ENCODE measurements around the gene XIRP1. TPM values are rescaled to one million over a fixed set of nuclear protein-coding genes. Genes with fewer than 3 reads are reported as not detected.

Gene XIRP1
- total RNA-seq, 2 donors from 2014 or later: not detected

DNA sequence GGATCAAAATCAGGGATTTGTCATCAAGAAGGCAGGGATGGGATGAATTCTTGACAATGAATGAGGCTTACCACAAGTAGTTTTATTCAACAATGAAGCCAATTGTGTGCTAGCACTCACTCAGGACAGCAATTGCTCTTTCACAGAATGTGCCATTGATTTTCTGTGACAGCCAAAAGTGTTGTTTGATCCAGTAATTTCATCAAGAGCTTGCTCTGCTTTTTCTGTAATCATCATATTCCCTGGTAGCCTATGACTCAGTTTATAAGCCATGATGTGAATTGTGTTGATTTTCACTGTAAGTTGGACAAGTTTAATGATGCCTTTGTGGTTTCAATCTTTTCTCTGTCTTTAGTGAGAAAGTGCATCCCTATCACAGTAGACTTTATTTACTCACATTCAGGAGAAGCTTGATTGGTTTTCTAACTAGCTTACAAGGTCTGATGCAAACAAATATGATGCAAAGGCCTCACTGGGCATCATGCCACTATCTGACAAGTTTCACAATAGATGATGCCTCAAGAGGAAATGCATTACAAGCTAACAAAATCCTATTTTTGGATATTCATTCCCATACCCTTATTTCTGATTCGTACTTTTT, 25.4 kb downstream of the XIRP1 start:
- H3K4me3 ChIP-seq: no peak overlapping the region
- peak in 2 of 4 donors; percentile 47 to 73 for DNase-seq
- H3K4me1 ChIP-seq: no peaks in the 10 kb centered on the region
- peak; percentile 53 for ATAC-seq
- no peak for TF ChIP-seq POLR2A (IDR thresholded peaks at IDR 0.05)
- TF ChIP-seq, protein P1, sequence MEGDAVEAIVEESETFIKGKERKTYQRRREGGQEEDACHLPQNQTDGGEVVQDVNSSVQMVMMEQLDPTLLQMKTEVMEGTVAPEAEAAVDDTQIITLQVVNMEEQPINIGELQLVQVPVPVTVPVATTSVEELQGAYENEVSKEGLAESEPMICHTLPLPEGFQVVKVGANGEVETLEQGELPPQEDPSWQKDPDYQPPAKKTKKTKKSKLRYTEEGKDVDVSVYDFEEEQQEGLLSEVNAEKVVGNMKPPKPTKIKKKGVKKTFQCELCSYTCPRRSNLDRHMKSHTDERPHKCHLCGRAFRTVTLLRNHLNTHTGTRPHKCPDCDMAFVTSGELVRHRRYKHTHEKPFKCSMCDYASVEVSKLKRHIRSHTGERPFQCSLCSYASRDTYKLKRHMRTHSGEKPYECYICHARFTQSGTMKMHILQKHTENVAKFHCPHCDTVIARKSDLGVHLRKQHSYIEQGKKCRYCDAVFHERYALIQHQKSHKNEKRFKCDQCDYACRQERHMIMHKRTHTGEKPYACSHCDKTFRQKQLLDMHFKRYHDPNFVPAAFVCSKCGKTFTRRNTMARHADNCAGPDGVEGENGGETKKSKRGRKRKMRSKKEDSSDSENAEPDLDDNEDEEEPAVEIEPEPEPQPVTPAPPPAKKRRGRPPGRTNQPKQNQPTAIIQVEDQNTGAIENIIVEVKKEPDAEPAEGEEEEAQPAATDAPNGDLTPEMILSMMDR (IDR thresholded peaks at IDR 0.05): no peak
- intact Hi-C loops (cut with DNase I): no loop called here
- no peaks in the 10 kb centered on the region for H3K36me3 ChIP-seq (replicated peaks in 1 of 2; ENCODE audit: insufficient read depth in 1 of 2, low read depth in 2 of 2)
- no peaks in the 10 kb centered on the region for H3K27me3 ChIP-seq
- H3K9me3 ChIP-seq: no peaks in the 10 kb centered on the region
- H3K27ac ChIP-seq: peak overlapping the region in 1 of 4 donors; percentile 17
- 56 to 59% methylated on average over 1 of the region's 1 CpG for WGBS, 2 donors

GRCh38 chr3:39166134-39166710, 26.2 kb downstream of the XIRP1 start:
- H3K27ac ChIP-seq: no peak overlapping the region
- no peak for TF ChIP-seq POLR2A (IDR thresholded peaks at IDR 0.05)
- TF ChIP-seq, protein P1 (IDR thresholded peaks at IDR 0.05): no peak
- no peaks in the 10 kb centered on the region for H3K27me3 ChIP-seq
- H3K36me3 ChIP-seq (replicated peaks in 1 of 2; ENCODE audit: insufficient read depth in 1 of 2, low read depth in 2 of 2): no peaks in the 10 kb centered on the region
- H3K4me3 ChIP-seq: no peak overlapping the region
- no peak for DNase-seq
- H3K4me1 ChIP-seq: no peaks in the 10 kb centered on the region
- H3K9me3 ChIP-seq: no peaks in the 10 kb centered on the region
- ATAC-seq: peak; percentile 35
- WGBS, 2 donors: 61 to 63% methylated on average over 3 of the region's 3 CpGs
- intact Hi-C loops (cut with DNase I): no loop called here

GRCh38 chr3:39165518-39165917, 26.9 kb downstream of the XIRP1 start:
- WGBS, 2 donors: 67 to 76% methylated on average over 1 of the region's 1 CpG
- Histone ChIP-seq H3K36me3 (replicated peaks in 1 of 2; ENCODE audit: insufficient read depth in 1 of 2, low read depth in 2 of 2) (no peaks in the 10 kb centered on the region), H3K9me3 (no peaks in the 10 kb centered on the region), H3K27me3 (no peaks in the 10 kb centered on the region), H3K4me3 (no peak overlapping the region), H3K27ac (no peak overlapping the region), H3K4me1 (no peaks in the 10 kb centered on the region)
- ATAC-seq (no peak), DNase-seq (no peak)
- intact Hi-C loops (cut with DNase I): no loop called here
- TF ChIP-seq, protein P1 (IDR thresholded peaks at IDR 0.05): no peak
- TF ChIP-seq POLR2A (IDR thresholded peaks at IDR 0.05): no peak

DNA sequence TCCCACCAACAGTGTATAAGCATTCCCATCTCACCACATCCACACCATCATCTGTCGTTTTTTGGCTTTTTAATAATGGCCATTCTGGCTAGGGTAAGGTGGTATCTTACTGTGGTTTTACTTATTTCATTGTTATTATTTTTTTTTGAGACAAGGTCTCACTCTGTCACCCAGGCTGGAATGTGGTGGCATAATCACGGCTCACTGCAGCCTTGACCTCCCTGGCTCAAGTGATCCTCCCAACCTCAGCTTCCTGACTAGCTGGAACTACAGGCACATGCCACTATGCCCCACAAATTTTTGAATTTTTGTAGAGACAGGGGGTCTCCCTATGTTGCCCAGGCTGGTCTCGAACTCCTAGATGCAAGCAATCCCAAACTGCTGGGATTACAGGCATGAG, 28.0 kb downstream of the XIRP1 start:
- no peaks in the 10 kb centered on the region for H3K4me1 ChIP-seq
- H3K27me3 ChIP-seq: no peaks in the 10 kb centered on the region
- ATAC-seq (no peak), DNase-seq (no peak)
- intact Hi-C loops (cut with DNase I): no loop called here
- no peak for TF ChIP-seq POLR2A (IDR thresholded peaks at IDR 0.05)
- TF ChIP-seq, protein P1 (IDR thresholded peaks at IDR 0.05): no peak
- no peak overlapping the region for H3K27ac ChIP-seq
- WGBS, 2 donors: 77 to 79% methylated on average over 3 of the region's 3 CpGs
- no peaks in the 10 kb centered on the region for H3K9me3 ChIP-seq
- no peaks in the 10 kb centered on the region for H3K36me3 ChIP-seq (replicated peaks in 1 of 2; ENCODE audit: insufficient read depth in 1 of 2, low read depth in 2 of 2)
- no peak overlapping the region for H3K4me3 ChIP-seq
